GM10266 (cell line): ENCODE measurements around the gene CDK16.

Experiments
- DNase-seq: peaks from one replicate; pipeline ENCODE4 v3.0.0; 2012; ENCODE audit errors: extremely low spot score
- TF ChIP-seq, protein P1 (sequence below): IDR thresholded peaks from 2 replicates; pipeline ENCODE4 v1.5.1; 2012; ENCODE audit warnings: mild to moderate bottlenecking, low read depth; ENCODE audit not compliant: control insufficient read depth, insufficient read depth; ENCODE audit errors: missing control alignments

Gene CDK16

DNA sequence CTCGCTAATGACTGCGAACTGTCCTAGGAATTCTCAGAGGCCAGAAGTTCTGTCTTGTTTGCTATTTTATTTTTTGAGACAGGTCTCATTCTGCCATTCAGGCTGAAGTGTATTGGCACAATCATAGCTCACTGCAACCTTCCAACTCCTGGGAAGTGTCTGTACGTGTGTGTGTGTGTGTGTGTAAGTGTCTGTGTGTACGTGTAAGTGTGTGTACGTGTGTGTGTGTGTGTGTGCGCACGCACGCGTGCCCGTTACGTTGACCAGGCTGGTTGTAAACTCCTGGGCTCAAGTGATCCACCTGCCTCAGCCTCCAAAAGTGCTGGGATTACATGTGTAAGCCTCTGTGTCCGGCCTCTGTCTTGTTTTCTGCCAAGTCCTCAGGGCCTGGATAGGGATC, 10.4 kb upstream of the CDK16 start:
- TF ChIP-seq, protein P1, sequence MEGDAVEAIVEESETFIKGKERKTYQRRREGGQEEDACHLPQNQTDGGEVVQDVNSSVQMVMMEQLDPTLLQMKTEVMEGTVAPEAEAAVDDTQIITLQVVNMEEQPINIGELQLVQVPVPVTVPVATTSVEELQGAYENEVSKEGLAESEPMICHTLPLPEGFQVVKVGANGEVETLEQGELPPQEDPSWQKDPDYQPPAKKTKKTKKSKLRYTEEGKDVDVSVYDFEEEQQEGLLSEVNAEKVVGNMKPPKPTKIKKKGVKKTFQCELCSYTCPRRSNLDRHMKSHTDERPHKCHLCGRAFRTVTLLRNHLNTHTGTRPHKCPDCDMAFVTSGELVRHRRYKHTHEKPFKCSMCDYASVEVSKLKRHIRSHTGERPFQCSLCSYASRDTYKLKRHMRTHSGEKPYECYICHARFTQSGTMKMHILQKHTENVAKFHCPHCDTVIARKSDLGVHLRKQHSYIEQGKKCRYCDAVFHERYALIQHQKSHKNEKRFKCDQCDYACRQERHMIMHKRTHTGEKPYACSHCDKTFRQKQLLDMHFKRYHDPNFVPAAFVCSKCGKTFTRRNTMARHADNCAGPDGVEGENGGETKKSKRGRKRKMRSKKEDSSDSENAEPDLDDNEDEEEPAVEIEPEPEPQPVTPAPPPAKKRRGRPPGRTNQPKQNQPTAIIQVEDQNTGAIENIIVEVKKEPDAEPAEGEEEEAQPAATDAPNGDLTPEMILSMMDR = no peak
- no peak for DNase-seq

DNA sequence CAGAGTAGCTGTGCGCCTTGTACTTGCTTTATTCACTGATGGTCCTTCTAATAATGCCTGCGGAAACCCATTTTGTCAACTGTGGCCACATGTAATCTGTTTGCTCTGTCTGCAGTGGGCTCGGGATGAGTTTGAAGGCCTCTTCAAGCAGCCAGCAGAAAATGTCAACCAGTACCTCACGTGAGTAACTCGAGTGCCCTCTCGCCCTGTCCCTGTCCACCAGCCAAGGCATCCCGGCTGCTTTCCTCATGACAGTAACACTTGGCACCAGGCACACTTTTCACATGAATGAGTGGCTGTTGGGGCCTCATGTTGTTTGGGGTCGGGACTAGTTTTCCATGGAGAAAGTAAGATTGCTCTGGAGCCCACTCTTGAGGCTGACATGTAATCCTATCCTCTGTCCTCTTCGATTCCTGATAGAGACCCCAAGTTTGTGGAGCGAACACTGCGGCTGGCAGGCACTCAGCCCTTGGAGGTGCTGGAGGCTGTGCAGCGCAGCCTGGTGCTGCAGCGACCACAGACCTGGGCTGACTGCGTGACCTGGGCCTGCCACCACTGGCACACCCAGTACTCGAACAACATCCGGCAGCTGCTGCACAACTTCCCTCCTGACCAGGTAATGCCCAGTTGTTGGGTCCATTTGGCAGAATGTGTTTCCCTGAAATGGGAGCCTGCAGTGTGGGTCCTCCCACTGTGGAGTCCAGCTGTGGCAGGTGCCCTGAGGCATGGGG, 8.8 kb upstream of the CDK16 start:
- no peak for DNase-seq
- TF ChIP-seq, protein P1 = no peak

DNA sequence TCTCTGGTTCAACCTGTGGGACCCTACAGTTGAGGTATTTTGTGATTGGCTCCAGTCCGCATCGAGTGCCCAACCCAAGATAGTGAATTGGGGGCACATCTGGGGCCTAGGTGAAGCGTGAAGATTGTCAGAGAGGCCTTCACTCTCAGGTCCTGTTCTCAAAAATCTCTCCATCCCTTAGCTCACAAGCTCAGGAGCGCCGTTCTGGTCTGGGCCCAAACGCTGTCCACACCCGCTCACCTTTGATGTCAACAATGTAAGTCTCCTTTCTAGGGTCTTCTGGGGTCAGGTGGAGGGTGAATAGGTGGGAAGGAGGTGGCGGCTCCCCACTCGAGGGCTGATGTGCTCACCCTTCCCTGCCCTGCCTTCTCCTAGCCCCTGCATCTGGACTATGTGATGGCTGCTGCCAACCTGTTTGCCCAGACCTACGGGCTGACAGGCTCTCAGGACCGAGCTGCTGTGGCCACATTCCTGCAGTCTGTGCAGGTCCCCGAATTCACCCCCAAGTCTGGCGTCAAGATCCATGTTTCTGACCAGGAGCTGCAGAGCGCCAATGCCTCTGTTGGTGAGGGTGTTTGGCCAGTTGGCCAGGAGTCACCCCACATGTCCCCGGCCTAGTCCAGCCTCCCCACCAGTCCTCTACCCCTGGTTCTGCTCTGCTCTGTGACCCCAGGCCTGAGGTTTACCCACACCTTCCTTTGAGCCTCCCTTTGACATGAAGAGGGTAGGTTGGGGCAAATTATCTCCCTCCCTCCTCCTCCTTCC, 7.6 kb upstream of the CDK16 start:
- no peak for DNase-seq
- TF ChIP-seq, protein P1 = no peak

- DNase-seq = no peak
- TF ChIP-seq, protein P1 = no peak
These were observed 5.8 kb upstream of the CDK16 start for GRCh38 chrX:47212381-47213293.

GRCh38 chrX:47214435-47215077, 3.9 kb upstream of the CDK16 start:
- TF ChIP-seq, protein P1 = no peak
- no peak for DNase-seq

DNA sequence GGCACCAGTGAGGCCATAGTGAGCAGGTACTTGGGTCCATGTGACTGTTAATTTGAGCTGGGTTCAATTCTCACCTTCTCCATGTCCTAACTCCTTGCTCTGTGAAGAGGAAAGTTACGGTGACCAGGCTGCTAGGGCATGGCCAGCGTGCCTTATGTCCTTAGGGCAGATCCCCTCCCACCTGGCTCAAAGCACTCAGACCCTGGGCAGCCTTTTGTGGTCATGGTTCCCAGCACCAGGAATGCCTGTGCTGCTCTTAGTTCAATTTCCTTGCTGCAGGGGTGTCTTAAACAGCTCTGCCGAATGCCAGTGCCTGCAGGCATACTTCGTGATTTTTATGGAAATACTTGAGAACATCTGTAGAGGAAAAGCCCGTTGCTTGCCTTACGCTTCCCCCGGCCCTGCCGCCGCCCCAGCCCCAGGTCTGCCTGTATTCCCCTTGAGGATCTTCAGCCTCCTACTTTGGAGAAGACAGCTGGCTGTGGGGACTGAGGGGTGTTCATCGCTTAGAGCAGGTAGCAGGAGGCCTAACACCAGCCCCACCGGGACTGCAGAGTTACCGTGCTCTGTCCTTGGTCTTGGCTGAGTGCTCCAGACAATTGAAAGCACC, 3.1 kb upstream of the CDK16 start:
- TF ChIP-seq, protein P1 = no peak
- no peak for DNase-seq
